ENCODE data around the gene MYL5. TPM values are rescaled to one million over a fixed set of nuclear protein-coding genes. Genes with fewer than 3 reads are reported as not detected.

Gene MYL5
- total and polyA plus RNA-seq, 2 of the 13 experiments (the other 11 are each of a cell fraction or from before 2014, with no cell fraction given): 6.5 to 16.0 TPM

- no peak for TF ChIP-seq REPIN1 (CRISPR knock-in tag; IDR thresholded peaks at IDR 0.05; ENCODE audit: borderline replicate concordance, low read depth)
- no peak for TF ChIP-seq LCORL (IDR thresholded peaks at IDR 0.05)
- TF ChIP-seq LCORL (CRISPR knock-in tag; IDR thresholded peaks at IDR 0.05): no peak
- no peak for TF ChIP-seq BCL6 (CRISPR knock-in tag; IDR thresholded peaks at IDR 0.05)
- TF ChIP-seq YEATS4 (CRISPR knock-in tag; IDR thresholded peaks at IDR 0.05; ENCODE audit: borderline replicate concordance): no peak
- TF ChIP-seq SUZ12 (IDR thresholded peaks at IDR 0.05; ENCODE audit: low read depth, low read length): no peak
- no peak for TF ChIP-seq ZNF34 (CRISPR knock-in tag; IDR thresholded peaks at IDR 0.05; ENCODE audit: borderline replicate concordance)
These were observed 14.7 kb downstream of the MYL5 start, which contains the start of gene SLC49A3 (continued) for GRCh38 chr4:688854-689681.

DNA sequence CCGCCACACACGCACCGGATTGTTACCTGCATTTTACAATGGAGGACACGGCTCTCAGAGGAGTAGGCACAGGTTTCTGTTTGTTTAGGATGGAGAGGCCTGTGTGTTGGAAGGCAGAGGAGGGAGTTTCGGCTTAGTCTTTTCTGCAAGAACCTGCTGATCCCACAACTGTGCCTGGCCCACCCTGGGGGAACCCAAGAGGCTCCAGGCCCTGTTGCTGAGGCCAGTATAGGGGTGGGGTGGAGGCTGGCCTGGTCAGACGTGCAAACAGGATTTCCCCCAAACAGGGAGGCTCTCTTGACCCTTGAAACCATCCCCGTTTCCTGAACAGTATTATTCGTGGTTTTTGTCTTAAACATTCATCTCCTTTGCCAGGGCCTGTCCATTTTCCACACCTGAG lies 15.4 kb downstream of the MYL5 start:
- peak overlapping the region; percentile 14 for H3K4me2 ChIP-seq (ENCODE audit: low read depth, low read length)
- H3K4me1 ChIP-seq (ENCODE audit: insufficient read depth, low read length): peaks cover 72% of the 10 kb centered on the region
- no peak overlapping the region for H3K4me3 ChIP-seq (replicated peaks in 1 of 3; ENCODE audit: insufficient read depth in 1 of 3, low read depth in 2 of 3, low read length in 3 of 3)
- TF ChIP-seq, protein P1, sequence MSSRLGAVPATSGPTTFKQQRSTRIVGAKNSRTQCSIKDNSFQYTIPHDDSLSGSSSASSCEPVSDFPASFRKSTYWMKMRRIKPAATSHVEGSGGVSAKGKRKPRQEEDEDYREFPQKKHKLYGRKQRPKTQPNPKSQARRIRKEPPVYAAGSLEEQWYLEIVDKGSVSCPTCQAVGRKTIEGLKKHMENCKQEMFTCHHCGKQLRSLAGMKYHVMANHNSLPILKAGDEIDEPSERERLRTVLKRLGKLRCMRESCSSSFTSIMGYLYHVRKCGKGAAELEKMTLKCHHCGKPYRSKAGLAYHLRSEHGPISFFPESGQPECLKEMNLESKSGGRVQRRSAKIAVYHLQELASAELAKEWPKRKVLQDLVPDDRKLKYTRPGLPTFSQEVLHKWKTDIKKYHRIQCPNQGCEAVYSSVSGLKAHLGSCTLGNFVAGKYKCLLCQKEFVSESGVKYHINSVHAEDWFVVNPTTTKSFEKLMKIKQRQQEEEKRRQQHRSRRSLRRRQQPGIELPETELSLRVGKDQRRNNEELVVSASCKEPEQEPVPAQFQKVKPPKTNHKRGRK (CRISPR knock-in tag; IDR thresholded peaks at IDR 0.05): no peak
- 0 out of 2 replicates have a peak, but pooled peaks have one; percentile 2 for TF ChIP-seq ZNF431 (CRISPR knock-in tag; IDR thresholded peaks at IDR 0.05; ENCODE audit: borderline replicate concordance, low read depth)
- no peak for TF ChIP-seq CHD2 (IDR thresholded peaks at IDR 0.05; ENCODE audit: low read depth, low read length)
- TF ChIP-seq ZNF7 (CRISPR knock-in tag; IDR thresholded peaks at IDR 0.05): peak; percentile 83
- TF ChIP-seq, protein P2, sequence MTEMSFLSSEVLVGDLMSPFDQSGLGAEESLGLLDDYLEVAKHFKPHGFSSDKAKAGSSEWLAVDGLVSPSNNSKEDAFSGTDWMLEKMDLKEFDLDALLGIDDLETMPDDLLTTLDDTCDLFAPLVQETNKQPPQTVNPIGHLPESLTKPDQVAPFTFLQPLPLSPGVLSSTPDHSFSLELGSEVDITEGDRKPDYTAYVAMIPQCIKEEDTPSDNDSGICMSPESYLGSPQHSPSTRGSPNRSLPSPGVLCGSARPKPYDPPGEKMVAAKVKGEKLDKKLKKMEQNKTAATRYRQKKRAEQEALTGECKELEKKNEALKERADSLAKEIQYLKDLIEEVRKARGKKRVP (CRISPR knock-in tag; IDR thresholded peaks at IDR 0.05): no peak
- no peak for FAIRE-seq
- H3K27ac ChIP-seq (ENCODE audit: extremely low read length, insufficient read depth, low read length): no peak overlapping the region
- intact Hi-C loops (cut with micrococcal nuclease; ENCODE audit: unreplicated experiment): loop anchor here (5.0 kb wide), 1 partner anchor 33 kb away; no protein-coding TSS in a partner anchor
- H2AFZ ChIP-seq (ENCODE audit: low read length): no peak overlapping the region
- ChIA-PET CTCF (ENCODE audit: low intra/inter-chr PET ratio, low total read pairs) (no interaction called here), POLR2A (no interaction called here)
- no peak overlapping the region for H3K9ac ChIP-seq (ENCODE audit: insufficient read depth, low read depth, low read length)
- no peaks in the 10 kb centered on the region for H3K9me3 ChIP-seq (ENCODE audit: low read length)
- H3K36me3 ChIP-seq (replicated peaks in 1 of 2; ENCODE audit: control insufficient read depth in 1 of 2, insufficient read depth in 2 of 2, low read length in 2 of 2): no peaks in the 10 kb centered on the region
- 8% methylated on average over 4 of the region's 8 CpGs for WGBS (ENCODE audit: low lambda C conversion rate)
- H4K20me1 ChIP-seq (ENCODE audit: insufficient read depth, low read length): no peaks in the 10 kb centered on the region
- BruUV-seq (replicated peaks): no TSS peak
- H3K79me2 ChIP-seq (ENCODE audit: insufficient read depth, low read length): no peaks in the 10 kb centered on the region
- ATAC-seq: no peak
- in situ Hi-C loops (cut with HindIII; ENCODE audit: extremely low pct_ligation_motif_present, low pct_unique_long_range_greater_than_20kb): no loop called here
- peaks cover 3 to 21% of the 10 kb centered on the region in 2 experiments; a peak in 3 of 5 replicates for H3K27me3 ChIP-seq (ENCODE audit: control insufficient read depth in 1 of 2, insufficient read depth in 2 of 2, low read length in 2 of 2)
- no peak for DNase-seq (ENCODE audit: low spot score)
